ENCODE measurements around the gene MYEOV. TPM values are rescaled to one million over a fixed set of nuclear protein-coding genes. Genes with fewer than 3 reads are reported as not detected.

Gene MYEOV
- total and polyA plus RNA-seq, 4 donors, result 0.37 to 0.82 (median 0.64) TPM

GRCh38 chr11:69293087-69293486, 868 bp upstream of the MYEOV start:
- TF ChIP-seq CTCF (IDR thresholded peaks at IDR 0.05; ENCODE audit: control extremely low read depth, extremely low read depth), result no peak
- no peak for DNase-seq
- no peak for ATAC-seq (ENCODE audit: insufficient read depth, low FRiP score)
- no peaks in the 10 kb centered on the region for H3K36me3 ChIP-seq (ENCODE audit: control insufficient read depth in 4 of 4, insufficient read depth in 4 of 4, low read length in 4 of 4)
- H3K27ac ChIP-seq (ENCODE audit: low read depth in 1 of 2, low read length in 1 of 2), result no peak overlapping the region
- no peaks in the 10 kb centered on the region for H3K27me3 ChIP-seq (ENCODE audit: control insufficient read depth in 3 of 3, insufficient read depth in 3 of 3, low read length in 2 of 3)
- H3K4me1 ChIP-seq (ENCODE audit: control insufficient read depth in 5 of 5, insufficient read depth in 5 of 5, low read length in 5 of 5), result peaks cover 0 to 46% (median 17%) of the 10 kb centered on the region in 5 donors
- WGBS, 2 donors, result 63 to 79% methylated on average over 8 of the region's 8 CpGs
- H3K4me3 ChIP-seq, result no peak overlapping the region
- H3K9ac ChIP-seq (ENCODE audit: insufficient read depth in 1 of 2, low read length in 2 of 2), result no peak overlapping the region
- H3K9me3 ChIP-seq (ENCODE audit: control insufficient read depth in 4 of 4, insufficient read depth in 3 of 4, low read length in 3 of 4), result no peaks in the 10 kb centered on the region

DNA sequence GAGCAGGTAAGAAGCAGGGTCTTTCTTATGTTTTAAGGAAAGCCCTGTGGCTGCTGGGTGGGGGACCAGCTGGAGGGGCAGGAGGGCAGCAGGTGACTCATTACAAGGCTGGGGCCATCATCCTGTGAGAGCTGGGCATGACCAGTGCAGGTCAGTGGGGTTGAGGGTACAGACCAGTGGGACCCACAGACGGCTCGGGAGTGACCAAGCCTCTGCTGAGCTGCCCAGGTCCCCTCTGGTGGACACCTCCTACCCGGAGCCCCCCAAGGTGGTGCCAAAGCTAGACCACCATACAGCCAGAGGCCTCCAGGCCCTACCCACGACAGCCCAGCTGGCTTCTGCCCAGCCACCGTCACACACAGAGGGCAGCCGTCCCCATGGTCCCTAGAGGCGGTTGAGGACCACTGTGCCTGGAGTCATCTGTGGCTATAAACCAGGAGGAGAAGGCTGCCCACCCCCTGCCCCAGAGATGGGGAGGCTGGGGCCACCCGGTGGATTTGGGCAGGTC, 670 bp downstream of the MYEOV start:
- TF ChIP-seq CTCF (IDR thresholded peaks at IDR 0.05; ENCODE audit: control extremely low read depth, extremely low read depth), result no peak
- no peak overlapping the region for H3K4me3 ChIP-seq
- ATAC-seq (ENCODE audit: insufficient read depth, low FRiP score) (no peak), DNase-seq (no peak)
- H3K27ac ChIP-seq (ENCODE audit: low read depth in 1 of 2, low read length in 1 of 2), result no peak overlapping the region
- no peak overlapping the region for H3K9ac ChIP-seq (ENCODE audit: insufficient read depth in 1 of 2, low read length in 2 of 2)
- no peaks in the 10 kb centered on the region for H3K9me3 ChIP-seq (ENCODE audit: control insufficient read depth in 4 of 4, insufficient read depth in 3 of 4, low read length in 3 of 4)
- H3K4me1 ChIP-seq (ENCODE audit: control insufficient read depth in 5 of 5, insufficient read depth in 5 of 5, low read length in 5 of 5), result peaks cover 0 to 53% (median 26%) of the 10 kb centered on the region in 5 donors
- WGBS, 2 donors, result 93 to 96% methylated on average over 6 to 8 of the region's 8 CpGs
- H3K27me3 ChIP-seq (ENCODE audit: control insufficient read depth in 3 of 3, insufficient read depth in 3 of 3, low read length in 2 of 3), result no peaks in the 10 kb centered on the region
- no peaks in the 10 kb centered on the region for H3K36me3 ChIP-seq (ENCODE audit: control insufficient read depth in 4 of 4, insufficient read depth in 4 of 4, low read length in 4 of 4)

GRCh38 chr11:69295079-69295994, 1.4 kb downstream of the MYEOV start:
- WGBS, 2 donors, result 89 to 95% methylated on average over 31 of the region's 31 CpGs
- no peak for TF ChIP-seq CTCF (IDR thresholded peaks at IDR 0.05; ENCODE audit: control extremely low read depth, extremely low read depth)
- no peak overlapping the region for H3K27ac ChIP-seq (ENCODE audit: low read depth in 1 of 2, low read length in 1 of 2)
- ATAC-seq (ENCODE audit: insufficient read depth, low FRiP score) (no peak), DNase-seq (no peak)
- no peak overlapping the region for H3K9ac ChIP-seq (ENCODE audit: insufficient read depth in 1 of 2, low read length in 2 of 2)
- H3K4me3 ChIP-seq, result no peak overlapping the region
- no peaks in the 10 kb centered on the region for H3K9me3 ChIP-seq (ENCODE audit: control insufficient read depth in 4 of 4, insufficient read depth in 3 of 4, low read length in 3 of 4)
- H3K4me1 ChIP-seq (ENCODE audit: control insufficient read depth in 5 of 5, insufficient read depth in 5 of 5, low read length in 5 of 5), result peaks cover 0 to 60% (median 26%) of the 10 kb centered on the region in 5 donors
- H3K36me3 ChIP-seq (ENCODE audit: control insufficient read depth in 4 of 4, insufficient read depth in 4 of 4, low read length in 4 of 4), result no peaks in the 10 kb centered on the region
- no peaks in the 10 kb centered on the region for H3K27me3 ChIP-seq (ENCODE audit: control insufficient read depth in 3 of 3, insufficient read depth in 3 of 3, low read length in 2 of 3)

Data from lung (tissue), 12 donors.